ENCODE data around the gene EFCAB11.

Gene EFCAB11

DNA sequence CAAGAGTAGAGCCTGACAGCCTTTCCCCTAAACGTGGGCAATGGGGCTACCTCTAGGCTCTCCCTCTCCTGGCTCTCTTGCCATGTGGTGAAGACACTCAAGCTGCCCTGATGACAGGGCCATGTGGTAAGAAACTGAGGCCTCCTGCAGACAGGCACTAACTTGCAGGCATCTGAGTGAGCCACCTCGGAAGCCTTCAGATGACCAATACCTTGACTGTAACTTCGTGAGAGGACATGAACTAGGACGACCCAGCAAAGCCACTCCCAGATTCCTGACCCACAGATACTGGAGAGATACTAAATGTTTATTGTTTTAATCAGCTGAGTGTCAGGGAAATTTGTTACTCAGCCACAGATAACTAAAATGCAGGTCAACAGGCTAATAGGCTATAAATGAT is 96.4 kb downstream of the EFCAB11 start:
- DNase-seq: no peak

DNA sequence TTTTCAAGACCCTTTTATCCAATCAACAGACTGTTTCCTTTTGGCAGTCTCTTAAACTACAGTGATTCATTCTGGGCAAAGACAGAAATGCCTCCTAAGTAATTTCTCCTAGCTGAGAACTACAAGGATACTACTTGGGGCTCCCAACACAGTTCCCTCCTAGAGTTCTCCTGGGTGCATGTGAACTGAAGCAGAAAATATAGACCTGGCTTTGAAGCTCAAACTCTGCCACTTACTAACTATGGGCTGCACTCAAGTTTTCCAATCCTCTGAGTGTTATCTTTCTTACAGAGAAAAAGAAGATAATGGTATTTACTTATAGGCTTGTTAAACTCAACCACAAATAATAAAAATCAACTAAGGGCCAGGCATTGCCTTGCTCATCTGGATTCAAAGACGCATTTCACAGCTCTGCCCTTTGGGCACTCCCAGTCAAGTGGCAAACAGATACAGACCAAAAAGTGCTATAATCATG is 97.6 kb downstream of the EFCAB11 start:
- DNase-seq: no peak

DNA sequence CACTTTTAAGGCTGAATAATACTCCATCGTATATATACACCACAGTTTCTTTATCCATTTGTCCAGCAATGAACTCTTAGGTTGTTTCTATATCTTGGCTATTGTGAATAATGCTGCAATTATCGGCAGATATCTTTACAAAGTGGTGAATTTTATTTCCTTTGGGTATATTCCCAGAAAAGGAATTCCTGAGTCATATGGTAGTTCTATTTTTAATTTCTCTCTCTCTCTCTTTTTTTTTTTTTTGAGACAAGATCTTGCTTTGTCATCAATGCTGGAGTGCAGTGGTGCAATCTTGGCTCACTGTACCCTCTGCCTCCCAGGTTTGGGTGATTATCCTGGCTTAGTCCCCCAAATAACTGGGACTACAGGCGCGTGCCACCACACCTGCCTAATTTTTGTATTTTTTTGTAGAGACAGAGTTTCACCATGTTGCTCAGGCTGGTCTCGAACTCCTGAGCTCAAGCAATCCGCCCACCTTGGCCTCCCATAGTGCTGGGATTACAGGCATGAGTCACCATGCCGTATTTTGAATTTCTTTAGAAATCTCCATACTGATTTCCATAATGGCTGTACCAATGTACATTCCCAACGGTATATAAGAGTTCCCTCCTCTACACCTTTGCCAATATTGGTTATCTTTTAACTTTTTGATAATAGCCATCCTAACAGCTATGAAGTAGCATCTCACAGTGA is 98.4 kb downstream of the EFCAB11 start:
- DNase-seq: no peak

DNA sequence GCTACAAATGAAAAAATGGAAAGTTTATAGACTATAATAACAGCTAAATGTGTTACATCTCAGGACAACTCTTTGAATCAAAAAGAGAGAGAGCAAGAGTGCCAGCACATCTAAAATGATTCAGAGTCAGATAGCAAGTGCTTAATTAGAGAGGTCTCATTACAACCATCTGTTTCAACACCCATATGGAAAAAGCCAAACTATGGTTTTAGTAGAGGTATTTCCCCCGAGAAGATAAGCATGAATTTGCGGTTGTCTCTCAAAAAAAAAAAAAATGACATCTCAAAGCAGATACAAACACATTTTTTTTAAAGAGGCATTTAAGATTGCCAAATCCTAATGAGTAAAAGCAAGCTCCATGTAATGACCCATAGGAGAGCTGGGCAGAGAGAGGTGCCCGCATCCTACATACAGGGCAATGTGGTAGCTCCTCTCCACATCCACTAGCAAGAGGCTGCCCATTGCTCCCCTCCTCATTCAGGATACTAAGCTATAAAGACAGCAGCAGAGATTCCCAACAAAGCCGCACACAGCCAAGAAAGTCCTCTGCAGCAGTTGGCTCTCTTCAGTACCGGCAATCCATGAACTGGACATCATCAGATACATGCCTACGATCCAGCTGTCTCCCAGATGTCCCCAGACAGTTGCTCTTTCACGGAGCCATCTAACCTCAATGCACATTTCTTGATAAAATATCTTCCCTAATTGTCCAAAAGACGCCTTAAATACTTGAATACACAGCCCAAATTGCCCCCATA is 100.4 kb downstream of the EFCAB11 start:
- no peak for DNase-seq

DNA sequence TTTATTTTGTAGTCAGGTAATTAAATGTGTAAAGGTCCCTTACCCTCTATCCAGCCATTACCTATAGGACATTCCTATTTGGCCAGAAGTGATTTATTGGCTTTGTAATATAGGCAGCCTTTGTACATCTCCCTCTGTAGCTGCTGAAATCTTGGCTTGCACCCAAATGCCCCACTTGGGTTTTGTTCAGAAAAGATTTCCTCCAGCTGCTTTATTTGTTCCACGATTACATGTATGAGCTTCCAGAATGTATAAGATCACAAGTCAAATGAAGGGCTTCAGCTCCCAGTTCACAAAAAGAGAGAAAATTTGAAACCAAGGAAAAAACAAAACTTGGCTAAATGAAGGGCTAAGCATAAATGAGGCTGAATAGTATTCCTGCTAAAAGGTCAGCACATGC is 103.4 kb downstream of the EFCAB11 start:
- DNase-seq: no peak

DNA sequence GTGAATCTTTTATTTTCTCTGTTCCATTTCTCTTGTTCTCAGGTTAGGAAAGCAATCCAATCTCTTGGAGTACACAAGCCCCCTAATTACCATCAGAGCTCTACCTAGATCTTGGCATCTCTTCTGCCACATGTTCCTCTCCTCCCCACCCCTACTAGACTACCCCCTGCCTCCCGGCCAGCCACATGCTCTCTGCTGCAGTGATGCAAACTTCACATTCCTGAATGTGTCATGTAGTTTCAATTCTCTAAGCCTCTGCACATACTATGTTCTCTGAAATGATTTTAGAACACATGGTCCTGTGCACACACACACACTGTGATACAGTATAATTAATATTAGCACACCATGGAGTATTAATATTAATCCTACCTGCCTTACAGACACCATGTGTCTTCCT is 104.6 kb downstream of the EFCAB11 start:
- DNase-seq: no peak

DNA sequence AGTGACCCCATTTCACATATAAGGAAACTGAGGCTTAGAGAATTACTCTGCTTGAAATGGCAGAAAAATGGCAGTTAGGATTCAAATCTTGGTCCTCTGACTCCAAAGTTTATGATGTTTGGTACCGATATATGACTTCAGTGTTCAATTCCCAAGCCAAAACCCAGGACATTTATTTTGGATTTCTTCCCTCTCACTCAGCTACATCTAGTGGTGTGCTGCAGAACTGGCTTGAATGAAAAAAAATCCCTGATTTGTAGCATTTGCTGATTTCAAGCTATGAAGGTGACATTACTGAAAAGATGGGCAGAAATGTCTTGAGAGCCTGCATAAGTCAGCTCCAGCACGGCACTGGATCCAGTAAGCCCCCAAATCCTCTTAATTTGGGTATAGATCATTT is 106.4 kb downstream of the EFCAB11 start:
- DNase-seq: no peak

DNA sequence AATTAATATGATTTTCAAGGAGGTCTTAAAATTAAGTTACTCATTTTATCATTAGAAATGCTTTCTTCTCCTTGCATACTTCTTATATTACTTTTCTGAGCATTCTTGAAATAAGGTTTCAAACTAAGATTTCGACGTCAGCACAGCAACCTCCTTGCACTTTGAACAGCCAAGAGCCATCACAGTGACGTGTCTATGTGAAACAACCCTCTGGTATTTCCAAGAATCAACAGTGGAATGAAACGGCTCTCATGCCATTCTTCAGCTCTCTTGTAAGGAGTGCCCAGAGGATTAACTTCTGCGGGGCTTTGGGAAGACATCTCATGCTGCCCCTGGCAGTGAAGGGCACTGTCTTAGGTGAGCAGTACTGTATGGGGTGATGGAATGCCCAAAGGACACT is 109.2 kb downstream of the EFCAB11 start:
- no peak for DNase-seq

DNA sequence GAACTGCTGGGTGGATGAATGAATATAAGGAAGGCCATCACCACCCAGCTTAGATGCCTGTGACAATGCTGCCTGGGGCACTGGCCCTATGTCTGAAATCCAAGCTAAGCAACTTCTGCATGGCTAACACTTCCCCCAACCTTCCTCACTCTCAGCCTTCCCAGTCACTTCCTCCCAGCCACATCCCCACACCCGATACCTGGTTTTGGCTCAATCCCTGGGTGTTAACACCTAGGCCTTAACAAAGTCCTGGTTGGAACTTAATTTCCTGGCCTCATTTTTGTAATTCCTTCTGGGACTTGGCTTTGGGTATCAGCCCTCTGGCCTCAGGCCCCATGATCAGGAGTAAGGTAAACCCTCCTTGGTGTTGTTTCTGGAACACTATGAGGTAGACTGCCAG is 110.0 kb downstream of the EFCAB11 start:
- no peak for DNase-seq

DNA sequence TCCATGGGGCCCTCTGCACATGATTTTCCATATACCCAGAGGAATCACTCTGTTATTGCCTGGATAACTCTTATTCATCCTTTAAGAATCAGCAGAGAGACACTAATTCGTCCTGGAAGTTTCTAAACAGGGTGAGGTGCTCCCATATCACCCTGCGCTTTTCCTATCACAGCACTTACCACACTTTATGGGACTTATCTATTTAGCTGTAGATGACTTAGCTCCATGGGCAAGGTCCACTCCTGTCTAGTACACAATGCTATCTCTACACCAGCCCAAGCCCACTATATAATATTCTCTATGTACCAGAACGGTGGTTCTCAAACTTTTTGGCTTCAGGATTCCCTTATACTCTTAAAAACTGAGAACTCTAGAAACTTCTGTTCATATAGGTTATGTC is 111.7 kb downstream of the EFCAB11 start:
- DNase-seq: no peak

DNA sequence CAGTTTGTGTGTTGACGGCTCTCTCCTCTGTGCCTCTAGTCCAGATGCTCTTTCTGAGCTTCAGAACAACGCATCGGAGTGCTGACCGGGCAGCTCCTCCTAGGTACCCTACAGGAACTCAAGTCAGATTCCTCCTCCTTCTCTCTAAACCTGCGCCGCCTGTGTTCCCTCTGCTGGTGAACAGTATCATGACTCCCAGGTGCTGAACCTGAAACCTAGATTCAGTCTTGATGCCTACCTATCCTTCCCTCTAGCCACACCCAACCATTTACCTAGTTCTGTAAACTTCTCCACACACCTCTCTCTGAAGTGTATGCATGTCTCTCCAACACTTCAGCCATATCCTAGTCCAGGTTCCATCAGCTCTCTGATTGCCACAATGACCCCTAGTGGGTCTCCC is 112.7 kb downstream of the EFCAB11 start:
- DNase-seq: no peak

DNA sequence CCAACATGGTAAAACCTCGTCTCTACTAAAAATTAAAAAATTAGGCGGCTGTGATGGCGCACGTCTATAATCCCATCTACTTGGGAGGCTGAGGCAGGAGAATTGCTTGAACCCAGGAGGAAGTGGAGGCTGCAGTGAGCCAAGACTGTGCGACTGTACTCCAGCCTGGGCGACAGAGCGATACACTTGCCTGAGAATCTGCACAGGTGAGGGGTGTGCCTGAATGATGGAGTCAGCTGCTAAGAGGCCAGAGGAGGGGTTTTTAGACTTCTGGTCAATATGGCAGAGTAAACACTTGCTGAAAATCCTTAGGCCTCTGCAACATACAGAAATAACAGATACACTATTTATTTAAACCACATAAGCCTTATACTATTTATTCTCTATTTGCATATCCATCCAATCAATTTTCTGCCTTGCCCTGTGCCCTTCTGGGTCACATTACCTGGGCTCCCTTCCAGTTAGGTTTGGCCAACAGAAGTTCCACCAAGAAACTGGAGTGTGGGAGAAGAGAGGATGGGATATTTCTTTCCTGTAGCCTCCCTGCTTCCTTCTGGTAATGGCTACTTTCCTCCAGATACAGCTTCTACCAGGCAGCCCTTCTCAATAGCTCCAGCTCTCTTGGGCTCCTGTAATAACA is 117.6 kb downstream of the EFCAB11 start:
- no peak for DNase-seq

DNA sequence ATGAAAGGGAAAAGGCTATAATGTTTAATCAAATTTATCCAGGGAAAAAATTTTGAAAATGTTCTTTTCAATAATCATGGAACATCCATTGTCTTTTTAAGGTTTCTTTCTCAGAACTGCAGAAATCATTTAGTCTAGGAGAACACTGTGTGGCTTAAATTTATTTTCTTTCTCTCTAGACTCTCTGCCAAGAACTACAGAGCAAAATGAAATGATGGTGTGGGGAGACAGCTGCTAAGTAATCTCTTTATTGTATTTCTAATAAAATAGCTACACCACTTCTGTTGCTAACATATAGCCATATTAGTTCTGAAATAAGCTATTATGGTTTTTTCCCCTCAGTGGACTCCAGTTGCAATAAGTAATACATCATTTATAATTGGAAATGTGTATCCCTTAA is 120.9 kb downstream of the EFCAB11 start:
- DNase-seq: no peak

DNA sequence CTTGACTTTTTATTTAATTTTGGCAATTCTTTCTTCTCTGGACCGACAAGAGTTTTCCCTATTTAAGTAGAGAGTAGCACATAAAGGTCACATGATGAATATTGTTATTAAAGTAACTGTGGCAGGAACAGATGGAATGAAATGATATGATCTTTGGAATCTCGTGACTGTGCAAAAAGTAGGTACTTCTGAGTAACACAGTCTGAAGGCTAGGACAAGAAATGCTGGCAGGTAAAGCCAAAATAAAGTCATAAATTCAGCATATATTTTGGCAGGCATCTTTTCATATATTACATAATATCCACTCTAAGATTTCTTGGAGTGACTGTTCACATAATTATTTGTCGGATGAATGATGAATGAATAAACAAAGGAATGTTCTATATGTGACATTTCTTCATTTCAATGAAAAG is 121.4 kb downstream of the EFCAB11 start:
- no peak for DNase-seq

DNA sequence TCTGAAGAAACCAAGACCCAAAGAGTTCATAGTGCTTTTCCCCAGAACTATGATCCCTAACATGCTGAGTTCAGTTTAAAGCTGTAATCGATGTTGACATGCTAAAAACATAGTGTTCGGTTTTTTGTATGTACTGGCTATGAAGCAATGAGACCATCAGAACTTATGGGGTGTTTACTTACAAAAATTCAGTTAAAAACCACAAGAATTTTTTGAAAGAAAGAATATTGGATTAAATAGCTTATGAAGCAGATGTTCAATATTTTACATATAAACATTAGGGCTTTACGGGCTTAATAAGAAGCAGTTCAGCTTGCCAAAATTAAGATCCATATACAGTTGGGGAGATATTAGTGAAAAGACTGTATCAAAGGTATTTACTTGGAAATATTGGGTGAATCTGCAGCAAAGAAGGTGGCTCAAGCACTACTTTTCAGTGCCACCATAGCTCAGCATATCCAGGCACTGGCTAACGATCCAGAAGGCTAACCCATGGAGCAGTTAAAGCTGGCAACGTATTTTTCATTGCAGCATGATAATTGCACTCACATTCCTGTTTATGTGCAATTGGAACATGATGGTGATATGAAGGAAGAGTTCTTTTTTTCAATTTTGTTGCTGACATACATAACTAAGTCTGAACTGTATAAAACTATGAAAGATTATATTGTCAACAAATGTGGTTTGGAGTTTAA is 125.9 kb downstream of the EFCAB11 start:
- DNase-seq: no peak

DNA sequence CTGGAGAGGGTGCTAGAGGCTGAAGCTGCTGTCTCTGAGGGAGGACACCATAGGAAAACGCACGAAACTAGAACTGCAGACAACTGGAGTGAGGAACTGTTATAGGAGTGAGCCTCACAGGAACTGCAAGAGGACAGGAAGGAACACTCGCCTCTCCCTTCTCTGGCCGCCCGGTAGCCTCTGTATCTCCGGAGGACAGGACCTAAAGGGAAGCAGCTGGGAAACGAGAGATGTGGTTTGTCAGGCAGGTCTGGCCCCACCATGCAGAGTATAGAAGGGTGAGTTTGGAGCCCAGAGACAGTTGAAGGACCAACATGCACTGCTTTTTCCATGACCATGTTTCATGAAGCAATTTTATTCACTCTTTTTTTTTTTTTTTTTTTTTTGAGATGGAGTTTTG is 127.3 kb downstream of the EFCAB11 start:
- no peak for DNase-seq

DNA sequence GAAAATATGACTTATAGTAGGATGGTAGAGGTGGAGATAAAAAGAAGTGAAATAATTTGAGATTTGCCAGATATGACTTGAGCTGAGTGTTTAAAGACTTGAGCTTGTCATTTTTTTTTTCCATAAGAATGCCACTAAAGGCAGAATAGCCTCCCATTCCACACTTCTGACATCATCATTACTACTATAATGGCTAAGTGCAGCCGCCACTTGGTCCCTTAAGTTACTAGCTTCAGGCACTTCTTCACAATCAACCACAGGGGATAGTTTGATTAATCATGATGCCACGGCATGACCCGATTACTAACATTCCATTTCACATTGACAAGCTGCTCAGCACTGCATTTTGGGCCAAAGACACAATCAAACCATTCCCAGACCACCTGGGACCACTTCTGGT is 127.9 kb downstream of the EFCAB11 start:
- no peak for DNase-seq

DNA sequence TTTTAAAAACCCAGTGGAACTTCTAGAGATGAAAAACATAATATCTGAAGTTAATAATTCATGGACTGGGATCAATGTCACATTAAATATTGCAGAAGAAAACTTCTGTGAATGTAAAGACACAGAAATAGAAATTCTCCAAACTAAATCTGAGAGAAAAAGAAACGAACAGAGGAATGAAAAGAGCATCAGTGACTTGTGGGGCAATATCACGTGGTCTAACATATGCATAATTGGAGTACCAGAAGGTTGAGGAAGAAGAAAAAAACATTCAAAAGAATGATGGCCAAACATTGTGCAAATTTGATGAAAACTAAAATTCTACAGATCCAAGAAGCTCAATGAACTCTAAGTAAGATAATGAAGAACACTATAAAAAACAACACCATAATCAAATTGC is 130.8 kb downstream of the EFCAB11 start:
- DNase-seq: no peak

DNA sequence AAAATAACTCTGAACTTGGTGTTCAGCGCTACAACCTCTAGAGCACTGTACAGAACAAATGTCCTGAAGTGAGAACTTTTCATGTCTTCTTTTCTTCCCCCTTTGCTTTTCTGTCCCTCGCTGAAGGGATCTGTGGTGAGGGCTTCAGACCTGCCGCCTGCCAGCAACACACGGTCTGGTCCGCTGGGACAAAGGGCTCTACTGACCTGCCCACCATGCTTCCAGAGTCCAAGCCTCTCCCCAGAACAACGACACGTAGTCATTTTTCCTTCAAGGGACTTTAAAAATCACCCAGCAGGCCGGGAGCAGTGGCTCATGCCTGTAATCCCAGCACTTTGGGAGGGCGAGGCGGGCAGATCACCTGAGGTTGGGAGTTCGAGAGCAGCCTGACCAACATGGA is 140.4 kb downstream of the EFCAB11 start:
- DNase-seq: no peak

DNA sequence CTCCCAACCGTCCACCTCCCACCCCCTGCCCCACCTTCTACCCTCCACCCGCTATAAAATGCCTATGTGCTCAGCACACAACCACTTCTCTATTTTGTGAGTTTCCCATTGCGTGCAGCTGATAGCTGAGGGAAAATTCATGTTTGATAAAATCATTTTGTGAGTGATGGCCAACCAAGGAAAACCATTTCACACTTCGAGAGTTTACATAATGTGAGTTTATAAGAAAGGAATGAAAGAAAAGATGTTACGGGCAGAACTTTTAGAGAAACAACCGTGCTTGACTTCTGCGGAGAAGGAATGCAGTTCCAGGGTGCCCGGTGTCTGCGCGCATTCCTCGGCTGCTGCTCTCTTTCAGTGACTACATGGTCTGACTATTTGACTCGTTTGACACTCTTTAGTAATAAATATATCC is 140.9 kb downstream of the EFCAB11 start:
- no peak for DNase-seq

DNA sequence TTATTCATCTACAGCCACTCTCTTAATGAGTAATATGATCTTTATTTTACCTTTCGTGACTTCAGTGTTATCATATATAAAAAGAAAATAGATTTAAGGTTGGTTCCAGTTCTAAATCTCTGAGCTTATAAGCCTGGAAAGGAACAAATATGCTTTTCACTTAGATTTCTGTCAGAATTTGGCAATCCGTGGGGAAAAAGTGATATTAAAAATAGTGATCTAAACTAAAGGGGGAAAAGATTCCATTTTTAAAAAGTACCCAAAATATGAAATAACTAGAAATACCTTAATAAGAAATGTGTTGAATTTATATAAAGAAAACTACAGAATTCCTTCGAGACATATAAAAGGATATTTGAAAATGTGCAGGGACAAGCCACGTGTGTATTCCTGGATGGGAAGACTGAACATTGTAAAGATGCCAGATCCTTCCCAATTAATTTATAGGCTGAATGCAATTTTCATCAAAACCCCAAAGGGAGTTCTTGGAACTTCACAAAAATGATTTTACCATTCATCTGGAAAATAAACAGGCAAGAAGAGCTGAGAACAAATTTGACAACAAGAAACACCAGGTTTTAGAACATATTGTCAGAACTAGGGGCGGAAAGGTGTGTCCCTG is 142.5 kb downstream of the EFCAB11 start:
- DNase-seq: no peak

DNA sequence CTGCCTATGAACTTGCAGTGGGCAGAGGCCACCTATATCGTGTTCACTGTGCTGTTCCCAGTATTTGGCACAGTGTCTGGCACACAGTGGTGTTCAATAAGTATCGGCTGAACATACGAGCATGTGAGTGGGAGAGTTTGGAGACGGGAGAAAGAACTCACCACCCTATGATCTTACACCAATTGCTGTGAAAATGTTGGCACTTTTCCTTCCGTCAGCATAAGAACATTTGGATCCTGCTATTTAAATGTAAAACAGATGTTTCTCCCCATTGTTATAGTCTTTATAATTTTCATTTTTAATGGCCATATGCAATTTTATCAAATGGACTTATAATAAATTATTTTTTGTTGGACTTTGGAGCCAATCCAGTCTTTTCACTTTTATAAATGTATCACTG is 144.4 kb downstream of the EFCAB11 start:
- no peak for DNase-seq

DNA sequence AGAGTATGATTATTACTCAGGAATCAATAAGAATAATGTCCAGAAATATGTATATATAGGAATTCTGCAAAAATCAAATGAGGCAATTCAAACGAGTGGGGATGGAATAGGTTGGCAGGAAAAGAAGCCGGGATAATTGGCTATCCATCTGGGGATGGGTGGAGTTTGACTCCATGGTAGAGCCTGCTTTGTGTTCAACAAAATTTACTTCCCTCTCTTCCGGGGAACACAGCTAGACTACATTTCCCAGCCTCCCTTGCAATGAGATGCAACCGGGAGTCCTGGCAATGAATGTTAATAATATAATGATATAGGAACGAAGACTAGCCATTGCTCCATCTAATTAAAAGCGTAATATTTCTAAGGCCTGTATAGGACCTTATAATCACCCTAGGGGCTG is 146.6 kb downstream of the EFCAB11 start:
- DNase-seq: no peak
